ENCODE measurements around the gene SNAPC4.

DNA sequence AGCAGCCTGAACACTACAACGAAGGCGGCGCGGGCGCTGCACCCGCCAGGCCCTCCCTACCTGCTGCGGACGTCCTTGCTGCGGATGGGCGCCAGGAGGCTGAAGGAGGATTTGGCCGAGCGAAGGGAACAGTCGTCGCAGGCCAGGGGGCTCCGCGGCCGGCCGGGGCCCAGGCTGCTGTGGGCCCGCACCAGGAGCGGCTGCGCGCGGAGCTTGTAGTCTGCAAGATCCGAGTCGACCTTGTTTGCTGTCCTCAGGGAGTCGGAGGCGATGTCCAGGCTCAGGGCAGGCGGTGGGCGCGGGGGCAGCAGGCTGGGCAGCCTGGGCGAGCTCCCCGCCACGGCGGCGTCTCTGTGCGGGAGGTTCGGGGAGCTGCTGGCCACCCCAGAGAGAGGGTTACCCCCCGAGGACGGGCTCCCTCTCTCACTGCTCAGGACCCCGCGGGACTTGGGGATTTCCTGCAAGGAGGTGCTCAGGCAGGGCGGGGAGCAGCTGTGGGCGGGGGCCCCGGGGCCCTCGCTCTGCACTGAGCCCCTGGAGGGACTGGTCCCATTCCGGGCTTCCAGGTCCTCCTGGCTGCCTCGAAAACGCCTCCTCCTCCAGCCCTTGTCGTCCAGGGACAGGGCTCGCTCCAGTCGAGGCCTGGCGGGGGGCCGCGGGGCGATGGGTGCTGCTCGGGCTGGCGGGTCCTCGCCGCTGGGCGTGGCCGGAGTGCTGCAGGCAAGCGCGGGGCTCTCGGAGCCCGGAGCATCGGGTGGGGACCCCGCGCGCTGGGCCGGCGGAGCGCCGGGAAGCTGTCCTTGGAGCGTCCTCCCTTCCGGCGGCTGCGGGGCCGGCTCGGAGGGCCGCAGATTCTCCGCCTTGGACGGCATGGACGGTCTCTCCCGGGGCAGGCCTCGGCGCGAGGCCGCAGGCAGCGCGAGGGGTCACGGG is 38.8 kb upstream of the SNAPC4 start:
- TF ChIP-seq, protein P1, sequence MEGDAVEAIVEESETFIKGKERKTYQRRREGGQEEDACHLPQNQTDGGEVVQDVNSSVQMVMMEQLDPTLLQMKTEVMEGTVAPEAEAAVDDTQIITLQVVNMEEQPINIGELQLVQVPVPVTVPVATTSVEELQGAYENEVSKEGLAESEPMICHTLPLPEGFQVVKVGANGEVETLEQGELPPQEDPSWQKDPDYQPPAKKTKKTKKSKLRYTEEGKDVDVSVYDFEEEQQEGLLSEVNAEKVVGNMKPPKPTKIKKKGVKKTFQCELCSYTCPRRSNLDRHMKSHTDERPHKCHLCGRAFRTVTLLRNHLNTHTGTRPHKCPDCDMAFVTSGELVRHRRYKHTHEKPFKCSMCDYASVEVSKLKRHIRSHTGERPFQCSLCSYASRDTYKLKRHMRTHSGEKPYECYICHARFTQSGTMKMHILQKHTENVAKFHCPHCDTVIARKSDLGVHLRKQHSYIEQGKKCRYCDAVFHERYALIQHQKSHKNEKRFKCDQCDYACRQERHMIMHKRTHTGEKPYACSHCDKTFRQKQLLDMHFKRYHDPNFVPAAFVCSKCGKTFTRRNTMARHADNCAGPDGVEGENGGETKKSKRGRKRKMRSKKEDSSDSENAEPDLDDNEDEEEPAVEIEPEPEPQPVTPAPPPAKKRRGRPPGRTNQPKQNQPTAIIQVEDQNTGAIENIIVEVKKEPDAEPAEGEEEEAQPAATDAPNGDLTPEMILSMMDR (IDR thresholded peaks at IDR 0.05; ENCODE audit: insufficient read depth, low read length, poor library complexity, severe bottlenecking): no peak
- no peak for TF ChIP-seq EZH2phosphoT487 (conservative IDR thresholded peaks at IDR 0.05; ENCODE audit: low read length)
